K562 (cell line): Measurements from ENCODE around the gene UBA52. TPM values are rescaled to one million over a fixed set of nuclear protein-coding genes. Genes with fewer than 3 reads are reported as not detected.

ENCODE experiments used
- CTBP1 ChIP-seq: fragments of 450-650 bp; IDR thresholded peaks from 2 replicates; pipeline ENCODE4 v1.6.1; 2016; ENCODE audit warnings: borderline replicate concordance
- FOSL1 ChIP-seq: fragments of 200-800 bp; sonication (Bioruptor generic); conservative IDR thresholded peaks from 2 replicates; pipeline ENCODE4 v1.6.1; 2016; ENCODE audit warnings: missing genetic modification characterization, missing compliant biosample characterization
- FOXA3 ChIP-seq, 2 experiments: fragments of 450-650 bp in 1 of 2; sonication (generic) in 1 of 2; formaldehyde crosslinking; IDR thresholded peaks in 1 of 2; conservative IDR thresholded peaks in 1 of 2; 2 replicates each; pipeline versions ENCODE4 v1.4.0 to v1.8.0; 2020 to 2022; ENCODE audit warnings: mild to moderate bottlenecking in 2 of 2, missing genetic modification reagents in 1 of 2
- MAZ ChIP-seq, 2 experiments: fragments of 450-650 bp in 1 of 2; sonication (generic) in 1 of 2; formaldehyde crosslinking; IDR thresholded peaks in 1 of 2; conservative IDR thresholded peaks in 1 of 2; 2 replicates each; pipeline versions ENCODE4 v1.4.0 to v1.5.0; 2020; ENCODE audit warnings: mild to moderate bottlenecking in 1 of 2, missing genetic modification reagents in 1 of 2
- MLLT1 ChIP-seq, 2 experiments: fragments of 450-650 bp; IDR thresholded peaks; 2 replicates each; pipeline ENCODE4 v1.6.1; 2016
- MTF1 ChIP-seq: fragments of 250-450 bp; sonication (Bioruptor Pico); IDR thresholded peaks from 2 replicates; pipeline ENCODE4 v1.9.0; 2021; ENCODE audit warnings: moderate library complexity, mild to moderate bottlenecking, inconsistent platforms, borderline replicate concordance
- RBFOX2 ChIP-seq: fragments of 200-400 bp; formaldehyde crosslinking; IDR thresholded peaks from 2 replicates; pipeline ENCODE4 v1.6.1; 2017; ENCODE audit warnings: low read depth, mild to moderate bottlenecking, low read length, moderate library complexity
- SMARCA4 ChIP-seq: fragments of 450-650 bp; IDR thresholded peaks from 2 replicates; pipeline ENCODE4 v1.6.1; 2016
- TAF15 ChIP-seq: fragments of 200-400 bp; formaldehyde crosslinking; IDR thresholded peaks from 2 replicates; pipeline ENCODE4 v1.6.1; 2017; ENCODE audit warnings: mild to moderate bottlenecking, low read depth, low read length, moderate library complexity
- polyA plus RNA-seq, 8 experiments: library from polyadenylated mRNA; depleted of rRNA in 4 of 8; stranded (reverse) in 5 of 8; unstranded in 3 of 8; fragments of >200 nt; fragmentation: Nextera tagmentation in 2 of 8; fragmentation: Illumina TruSeq in 1 of 8; extraction: Ambion mirVana in 2 of 8; extraction: Trizol in 1 of 8; gene quantifications; 2 replicates each; pipeline versions ENCODE4 v1.2.1 to v1.2.3, GENCODE V29; 2011 to 2014; ENCODE audit warnings: inconsistent platforms in 1 of 8, missing spikeins in 1 of 8
- total RNA-seq, 7 experiments: library from RNA; depleted of rRNA in 6 of 7; stranded (reverse); fragments of >200 nt in 6 of 7; fragmentation: Illumina TruSeq in 2 of 7; extraction: Trizol in 2 of 7; gene quantifications; 2 replicates each; pipeline versions ENCODE4 v1.2.1 to v1.2.3, GENCODE V29; 2011 to 2021; ENCODE audit warnings: low replicate concordance in 1 of 7

Gene UBA52
- total and polyA plus RNA-seq, 9 of the 15 experiments (the other 6 are each of a cell fraction or from before 2014, with no cell fraction given): 1,110 to 2,751 (median 1,733) TPM

- TF ChIP-seq SMARCA4: 0 out of 2 replicates have a peak, but pooled peaks have one; percentile 65
- peak; percentile 56 to 61; a peak in 2 of 4 replicates for TF ChIP-seq MLLT1 (IDR thresholded peaks at IDR 0.05)
- TF ChIP-seq MTF1 (CRISPR knock-in tag): no peak
- TF ChIP-seq FOSL1 (tag): peak; percentile 33; the same call in 1 of the 2 replicates
- peak; percentile 89 for TF ChIP-seq CTBP1
- TF ChIP-seq TAF15: no peak
- peak in 1 of 2 experiments; percentile 16; a peak in 1 of 4 replicates for TF ChIP-seq FOXA3 (CRISPR knock-in tag; conservative IDR thresholded peaks at IDR 0.05 in 1 of 2, IDR thresholded peaks at IDR 0.05 in 1 of 2)
- TF ChIP-seq RBFOX2: peak; percentile 87
- peak; percentile 89 to 96 for TF ChIP-seq MAZ (CRISPR knock-in tag; conservative IDR thresholded peaks at IDR 0.05 in 1 of 2, IDR thresholded peaks at IDR 0.05 in 1 of 2)
- TF ChIP-seq, all 486 proteins: peak for 176
Measured at GRCh38 chr19:18588611-18589379, 17.1 kb downstream of the UBA52 start, which contains the start of gene REX1BD (continued).
